Lung (tissue), 12 donors: Measurements from ENCODE around the gene ARL16. TPM values are rescaled to one million over a fixed set of nuclear protein-coding genes. Genes with fewer than 3 reads are reported as not detected.

Experiments used
- ATAC-seq: fragments of 200-7000 bp; cut with Tn5 transposase; one replicate; pipeline ENCODE4 v1.9.1; 2020; ENCODE audit warnings: moderate number of reproducible peaks; ENCODE audit not compliant: insufficient read depth, low FRiP score
- DNase-seq, 3 donors: peaks; one replicate each; pipeline ENCODE4 v3.0.0-alpha.2; 2013 to 2017
- H3K27ac ChIP-seq, 2 donors: one replicate each; pipeline ENCODE4 v1.5.1; 2013; ENCODE audit warnings: mild to moderate bottlenecking in 2 of 2, moderate library complexity in 2 of 2, control low read depth in 1 of 2, inconsistent platforms in 1 of 2, low read depth in 1 of 2, low read length in 1 of 2
- H3K27me3 ChIP-seq, 3 donors: one replicate each; pipeline ENCODE4 v1.5.1; 2013; ENCODE audit warnings: low read length in 2 of 3; ENCODE audit not compliant: control insufficient read depth in 3 of 3, insufficient read depth in 3 of 3
- H3K36me3 ChIP-seq, 4 donors: one replicate each; pipeline ENCODE4 v1.5.1; 2013; ENCODE audit warnings: low read length in 4 of 4, mild to moderate bottlenecking in 1 of 4, moderate library complexity in 1 of 4; ENCODE audit not compliant: control insufficient read depth in 4 of 4, insufficient read depth in 4 of 4
- H3K4me1 ChIP-seq, 5 donors: one replicate each; pipeline ENCODE4 v1.5.1; 2013; ENCODE audit warnings: low read length in 5 of 5, mild to moderate bottlenecking in 2 of 5, moderate library complexity in 1 of 5; ENCODE audit not compliant: control insufficient read depth in 5 of 5, insufficient read depth in 5 of 5
- H3K4me3 ChIP-seq: one replicate; pipeline ENCODE4 v1.5.1; 2013; ENCODE audit warnings: mild to moderate bottlenecking, control low read depth, moderate library complexity
- H3K9ac ChIP-seq, 2 donors: one replicate each; pipeline ENCODE4 v1.5.1; 2013; ENCODE audit warnings: low read length in 2 of 2, control low read depth in 1 of 2; ENCODE audit not compliant: insufficient read depth in 1 of 2
- H3K9me3 ChIP-seq, 4 donors: one replicate each; pipeline ENCODE4 v1.5.1; 2013; ENCODE audit warnings: low read length in 3 of 4, mild to moderate bottlenecking in 1 of 4, moderate library complexity in 1 of 4; ENCODE audit not compliant: control insufficient read depth in 4 of 4, insufficient read depth in 3 of 4
- WGBS, 2 donors: extraction: QIAGEN DNeasy Blood & Tissue Kit; methylation state at CpG; one replicate each; pipeline ENCODE4 v1.1.7; 2013; 5-methylcytosine and 5-hydroxymethylcytosine counted together
- polyA plus RNA-seq, 2 donors: library from polyadenylated mRNA; stranded (reverse); fragments of 200-250 nt; gene quantifications; one replicate each; pipeline ENCODE4 v1.2.1, GENCODE V29; 2013
- total RNA-seq, 2 donors: library from RNA; depleted of rRNA in 1 of 2; stranded (reverse); fragments of >200 nt in 1 of 2; gene quantifications; one replicate each; pipeline ENCODE4 v1.2.1, GENCODE V29; 2014 to 2021
- TF ChIP-seq, protein P1 (sequence below): IDR thresholded peaks from 2 replicates; pipeline ENCODE4 v1.5.1; 2012; ENCODE audit warnings: mild to moderate bottlenecking; ENCODE audit errors: control extremely low read depth, extremely low read depth
- donor health status: control.
- donor health status: control.
- donor health status: Bipolar disorder and iron deficiency.
- donor health status: healthy.
- donor health status: DM: yes; HTN: yes; CAD: no.

ARL16 gene
- total and polyA plus RNA-seq, 4 donors: 27.4 to 59.5 (median 29.8) TPM

DNA sequence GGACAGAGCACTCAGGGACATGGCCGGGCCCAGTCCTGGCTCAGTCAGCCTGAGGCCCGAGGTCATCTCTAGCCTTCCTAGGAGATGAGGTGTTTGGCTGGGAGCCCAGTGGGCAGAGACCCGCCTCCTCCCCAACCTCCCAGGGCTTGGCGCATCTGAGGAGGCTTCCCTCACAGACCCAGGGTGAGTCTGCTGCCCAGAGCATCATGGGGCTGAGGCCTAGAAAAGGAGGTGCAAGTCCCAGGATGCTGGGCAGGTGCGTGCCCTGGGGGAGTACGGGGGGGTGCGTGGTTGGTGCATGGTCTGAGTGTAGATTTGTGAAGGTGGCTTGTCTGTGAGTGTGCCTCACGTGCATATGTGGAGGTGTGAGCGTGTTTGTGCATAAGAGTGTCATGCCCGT lies 31.9 kb downstream of the ARL16 start:
- Histone ChIP-seq H3K27me3 (peaks cover 6 to 25% (median 18%) of the 10 kb centered on the region in 3 donors), H3K9ac (no peak overlapping the region), H3K4me1 (peaks cover 0 to 9% (median 0%) of the 10 kb centered on the region in 5 donors), H3K36me3 (peaks cover 0 to 6% (median 0%) of the 10 kb centered on the region in 4 donors), H3K27ac (no peak overlapping the region), H3K4me3 (no peak overlapping the region), H3K9me3 (peaks cover 0 to 10% (median 0%) of the 10 kb centered on the region in 4 donors)
- TF ChIP-seq, protein P1, sequence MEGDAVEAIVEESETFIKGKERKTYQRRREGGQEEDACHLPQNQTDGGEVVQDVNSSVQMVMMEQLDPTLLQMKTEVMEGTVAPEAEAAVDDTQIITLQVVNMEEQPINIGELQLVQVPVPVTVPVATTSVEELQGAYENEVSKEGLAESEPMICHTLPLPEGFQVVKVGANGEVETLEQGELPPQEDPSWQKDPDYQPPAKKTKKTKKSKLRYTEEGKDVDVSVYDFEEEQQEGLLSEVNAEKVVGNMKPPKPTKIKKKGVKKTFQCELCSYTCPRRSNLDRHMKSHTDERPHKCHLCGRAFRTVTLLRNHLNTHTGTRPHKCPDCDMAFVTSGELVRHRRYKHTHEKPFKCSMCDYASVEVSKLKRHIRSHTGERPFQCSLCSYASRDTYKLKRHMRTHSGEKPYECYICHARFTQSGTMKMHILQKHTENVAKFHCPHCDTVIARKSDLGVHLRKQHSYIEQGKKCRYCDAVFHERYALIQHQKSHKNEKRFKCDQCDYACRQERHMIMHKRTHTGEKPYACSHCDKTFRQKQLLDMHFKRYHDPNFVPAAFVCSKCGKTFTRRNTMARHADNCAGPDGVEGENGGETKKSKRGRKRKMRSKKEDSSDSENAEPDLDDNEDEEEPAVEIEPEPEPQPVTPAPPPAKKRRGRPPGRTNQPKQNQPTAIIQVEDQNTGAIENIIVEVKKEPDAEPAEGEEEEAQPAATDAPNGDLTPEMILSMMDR: no peak
- peak in 1 of 3 donors; percentile 12 for DNase-seq
- WGBS, 2 donors: 78 to 89% methylated on average over 10 of the region's 10 CpGs
- no peak for ATAC-seq

DNA sequence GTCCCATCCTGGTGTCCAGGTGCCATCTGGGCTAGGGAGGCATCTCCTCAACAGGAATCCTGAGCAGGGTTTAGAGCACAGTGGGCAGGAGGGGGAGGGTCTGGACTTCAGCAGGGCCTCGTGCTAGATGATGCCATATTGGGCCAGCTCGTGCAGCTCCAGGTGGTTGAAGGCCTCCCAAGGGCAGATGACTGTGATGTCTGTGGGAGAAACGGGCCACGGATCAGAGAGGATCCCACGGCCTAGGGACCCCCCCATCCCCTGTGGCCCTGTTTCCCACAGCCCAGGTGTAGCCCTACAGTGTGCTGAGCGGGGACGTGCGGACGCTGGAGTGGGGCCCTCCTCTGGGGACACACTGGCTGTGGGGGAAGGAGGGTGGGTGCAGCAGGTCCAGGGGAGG lies 32.6 kb downstream of the ARL16 start:
- peaks cover 0 to 9% (median 0%) of the 10 kb centered on the region in 5 donors for H3K4me1 ChIP-seq
- H3K9me3 ChIP-seq: peaks cover 0 to 10% (median 0%) of the 10 kb centered on the region in 4 donors
- ATAC-seq: no peak
- peaks cover 0 to 6% (median 0%) of the 10 kb centered on the region in 4 donors for H3K36me3 ChIP-seq
- no peak overlapping the region for H3K4me3 ChIP-seq
- H3K9ac ChIP-seq: no peak overlapping the region
- WGBS, 2 donors: 73 to 84% methylated on average over 9 of the region's 9 CpGs
- TF ChIP-seq, protein P1: no peak
- no peak overlapping the region for H3K27ac ChIP-seq
- DNase-seq: no peak
- H3K27me3 ChIP-seq: peaks cover 6 to 26% (median 18%) of the 10 kb centered on the region in 3 donors

DNA sequence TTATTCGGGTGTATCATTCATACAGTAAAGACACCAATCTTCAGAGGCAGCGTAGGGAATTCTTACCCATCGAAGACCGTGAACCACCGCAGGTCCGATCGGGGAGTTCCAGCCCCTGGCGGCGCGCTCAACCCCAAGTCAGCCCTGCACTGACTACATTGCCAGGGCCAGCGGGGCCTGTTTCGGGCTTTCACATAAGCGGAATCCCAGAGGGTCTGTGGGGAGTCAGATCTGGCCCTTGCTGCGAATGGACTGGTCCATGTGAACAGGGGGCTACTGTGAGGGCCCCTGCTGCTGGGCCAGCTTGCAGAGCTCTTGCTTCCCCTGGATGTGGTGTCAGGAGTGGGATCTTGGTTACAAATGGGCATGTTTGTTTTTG lies 34.9 kb downstream of the ARL16 start:
- Histone ChIP-seq H3K36me3 (peaks cover 0 to 9% (median 0%) of the 10 kb centered on the region in 4 donors), H3K27me3 (peaks cover 6 to 30% (median 18%) of the 10 kb centered on the region in 3 donors), H3K9ac (no peak overlapping the region), H3K9me3 (peaks cover 0 to 11% (median 0%) of the 10 kb centered on the region in 4 donors), H3K27ac (no peak overlapping the region), H3K4me3 (no peak overlapping the region), H3K4me1 (peaks cover 0 to 9% (median 0%) of the 10 kb centered on the region in 5 donors)
- TF ChIP-seq, protein P1: no peak
- ATAC-seq (no peak), DNase-seq (no peak)
- WGBS, 2 donors: 58 to 59% methylated on average over 14 of the region's 14 CpGs
